ENCODE results near the gene PPL.

PPL gene

GRCh38 chr16:4891097-4891885 is 45.7 kb downstream of the PPL start:
- Mint-ChIP-seq H3K4me1 (ENCODE audit: low read depth in 2 of 2) (no peaks in the 10 kb centered on the region), H3K4me3 (no peak overlapping the region), H3K36me3 (ENCODE audit: insufficient read depth) (no peaks in the 10 kb centered on the region), H3K27ac (no peak overlapping the region), H3K9me3 (no peaks in the 10 kb centered on the region), H3K27me3 (peaks cover 0 to 4% of the 10 kb centered on the region in 2 donors)
- ATAC-seq (replicated peaks) (no peak), DNase-seq (no peak)

- Mint-ChIP-seq H3K4me3 (no peak overlapping the region), H3K27ac (no peak overlapping the region), H3K4me1 (ENCODE audit: low read depth in 2 of 2) (peaks cover 0 to 2% of the 10 kb centered on the region in 2 donors), H3K9me3 (no peaks in the 10 kb centered on the region), H3K27me3 (no peaks in the 10 kb centered on the region), H3K36me3 (ENCODE audit: insufficient read depth) (peaks cover 2% of the 10 kb centered on the region)
- DNase-seq (no peak), ATAC-seq (replicated peaks) (no peak)
Measured at GRCh38 chr16:4890686-4891085, 46.3 kb downstream of the PPL start.

DNA sequence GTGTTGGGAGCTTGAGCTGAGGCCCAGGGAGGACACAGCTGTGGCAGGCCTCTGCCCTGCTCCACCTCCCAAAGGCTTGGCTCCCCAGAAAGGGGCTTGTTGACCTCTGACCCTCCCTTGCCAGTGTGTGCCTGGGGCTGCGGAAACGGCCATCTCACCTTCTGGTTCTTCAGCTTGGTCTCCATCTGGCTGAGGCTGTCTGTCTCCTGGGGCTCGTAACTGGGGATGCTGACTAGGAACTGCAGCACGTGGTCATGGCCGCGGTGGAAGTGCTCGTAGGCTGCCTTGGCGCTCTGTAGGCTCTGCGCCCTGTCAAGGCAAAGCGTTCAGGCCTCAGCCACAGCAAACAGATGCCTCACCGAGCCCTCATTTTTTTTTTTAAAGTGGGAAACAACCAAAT is 46.9 kb downstream of the PPL start:
- no peak overlapping the region for H3K4me3 Mint-ChIP-seq
- DNase-seq (no peak), ATAC-seq (replicated peaks) (no peak)
- no peaks in the 10 kb centered on the region for H3K9me3 Mint-ChIP-seq
- H3K4me1 Mint-ChIP-seq (ENCODE audit: low read depth in 2 of 2): peaks cover 0 to 2% of the 10 kb centered on the region in 2 donors
- H3K27me3 Mint-ChIP-seq: no peaks in the 10 kb centered on the region
- H3K27ac Mint-ChIP-seq: no peak overlapping the region
- peaks cover 6% of the 10 kb centered on the region for H3K36me3 Mint-ChIP-seq (ENCODE audit: insufficient read depth)

GRCh38 chr16:4888428-4889135 is 48.4 kb downstream of the PPL start:
- H3K9me3 Mint-ChIP-seq: no peaks in the 10 kb centered on the region
- H3K27me3 Mint-ChIP-seq: no peaks in the 10 kb centered on the region

DNA sequence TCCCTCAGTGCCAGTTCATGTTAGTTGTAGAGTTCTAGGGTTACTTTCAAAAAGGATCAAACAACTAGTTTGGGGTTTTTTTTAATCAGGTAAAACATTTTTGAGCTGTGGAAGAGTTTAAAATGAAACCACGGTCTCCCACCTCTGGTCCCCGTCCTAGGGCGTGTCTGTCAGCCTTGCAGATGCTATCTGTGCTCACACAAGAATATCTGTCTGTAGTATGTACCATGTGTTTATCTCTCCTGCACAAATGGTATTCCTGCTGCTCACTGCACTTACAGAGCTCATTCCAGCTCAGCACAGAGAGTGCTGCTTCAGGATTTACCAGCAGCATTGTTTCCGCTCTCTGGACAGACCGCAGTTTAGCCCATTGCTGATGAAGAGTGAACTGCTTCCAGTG is 50.8 kb downstream of the PPL start:
- no peaks in the 10 kb centered on the region for H3K27me3 Mint-ChIP-seq
- DNase-seq (no peak), ATAC-seq (replicated peaks) (no peak)
- H3K9me3 Mint-ChIP-seq: no peaks in the 10 kb centered on the region
- peak overlapping the region in 1 of 2 donors; percentile 24 for H3K27ac Mint-ChIP-seq
- peaks cover 14% of the 10 kb centered on the region for H3K36me3 Mint-ChIP-seq (ENCODE audit: insufficient read depth)
- no peak overlapping the region for H3K4me3 Mint-ChIP-seq
- H3K4me1 Mint-ChIP-seq (ENCODE audit: low read depth in 2 of 2): peaks cover 0 to 3% of the 10 kb centered on the region in 2 donors

More at GRCh38 chr16:4888428-4889135, 48.4 kb downstream of the PPL start:
- DNase-seq (no peak), ATAC-seq (replicated peaks) (no peak)
- Mint-ChIP-seq H3K4me3 (no peak overlapping the region), H3K36me3 (ENCODE audit: insufficient read depth) (peaks cover 10% of the 10 kb centered on the region), H3K27ac (peak overlapping the region; percentile 22 to 81), H3K4me1 (ENCODE audit: low read depth in 2 of 2) (peaks cover 0 to 3% of the 10 kb centered on the region in 2 donors)

GRCh38 chr16:4884972-4885874 is 51.7 kb downstream of the PPL start:
- Mint-ChIP-seq H3K36me3 (ENCODE audit: insufficient read depth) (peaks cover 23% of the 10 kb centered on the region), H3K4me1 (ENCODE audit: low read depth in 2 of 2) (peaks cover 0 to 3% of the 10 kb centered on the region in 2 donors), H3K27me3 (no peaks in the 10 kb centered on the region), H3K4me3 (no peak overlapping the region), H3K9me3 (no peaks in the 10 kb centered on the region), H3K27ac (peak overlapping the region; percentile 22 to 24)
- DNase-seq (no peak), ATAC-seq (replicated peaks) (no peak)

- H3K4me3 Mint-ChIP-seq: no peak overlapping the region
- no peak overlapping the region for H3K27ac Mint-ChIP-seq
- no peak for ATAC-seq (replicated peaks)
- peaks cover 32% of the 10 kb centered on the region for H3K36me3 Mint-ChIP-seq (ENCODE audit: insufficient read depth)
- no peaks in the 10 kb centered on the region for H3K9me3 Mint-ChIP-seq
- H3K4me1 Mint-ChIP-seq (ENCODE audit: low read depth in 2 of 2): peaks cover 0 to 3% of the 10 kb centered on the region in 2 donors
- H3K27me3 Mint-ChIP-seq: no peaks in the 10 kb centered on the region
- DNase-seq: no peak
Measured at GRCh38 chr16:4884209-4884608, 52.7 kb downstream of the PPL start.

GRCh38 chr16:4883501-4883900 is 53.4 kb downstream of the PPL start:
- peaks cover 37% of the 10 kb centered on the region for H3K36me3 Mint-ChIP-seq (ENCODE audit: insufficient read depth)
- ATAC-seq (replicated peaks) (no peak), DNase-seq (no peak)
- H3K27me3 Mint-ChIP-seq: no peaks in the 10 kb centered on the region
- no peaks in the 10 kb centered on the region for H3K9me3 Mint-ChIP-seq
- peaks cover 0 to 3% of the 10 kb centered on the region in 2 donors for H3K4me1 Mint-ChIP-seq (ENCODE audit: low read depth in 2 of 2)
- H3K4me3 Mint-ChIP-seq: no peak overlapping the region
- no peak overlapping the region for H3K27ac Mint-ChIP-seq

- H3K36me3 Mint-ChIP-seq (ENCODE audit: insufficient read depth): peaks cover 38% of the 10 kb centered on the region
- H3K9me3 Mint-ChIP-seq: no peaks in the 10 kb centered on the region
- no peaks in the 10 kb centered on the region for H3K27me3 Mint-ChIP-seq
Measured at GRCh38 chr16:4882633-4883285, 54.2 kb downstream of the PPL start.

DNA sequence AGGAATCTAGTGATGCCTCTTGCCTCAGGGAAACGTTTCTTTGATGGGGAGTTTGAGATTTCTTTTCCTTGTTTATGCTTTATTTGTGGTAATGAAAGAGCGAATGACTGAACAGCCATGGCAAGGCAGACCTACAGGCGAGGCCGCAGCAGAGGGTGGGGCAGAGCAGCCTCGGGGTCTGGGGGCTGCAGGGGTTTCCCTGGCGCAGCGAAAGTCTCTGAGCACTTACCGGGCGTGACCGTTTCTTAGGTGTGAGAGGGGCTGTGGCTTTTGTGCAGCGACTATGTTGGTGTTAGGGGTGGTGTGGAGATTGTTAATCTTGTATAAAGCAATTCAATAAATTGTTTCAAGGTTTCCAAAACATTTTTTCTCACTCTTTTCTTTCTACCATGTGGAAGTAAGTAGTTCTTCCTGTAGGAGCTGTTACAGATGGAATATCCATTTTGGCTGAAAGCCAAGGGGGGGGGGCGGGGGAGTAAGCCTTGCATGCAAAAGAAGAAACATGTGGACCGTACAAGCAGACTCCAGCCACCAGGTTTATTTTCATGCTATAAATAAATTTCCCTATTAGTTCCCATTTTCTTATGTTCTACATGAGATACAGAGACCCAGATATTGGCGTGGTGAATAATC is 54.8 kb downstream of the PPL start:
- Mint-ChIP-seq H3K4me1 (ENCODE audit: low read depth in 2 of 2) (peaks cover 0 to 3% of the 10 kb centered on the region in 2 donors), H3K27me3 (no peaks in the 10 kb centered on the region), H3K27ac (peak overlapping the region; percentile 5 to 74), H3K36me3 (ENCODE audit: insufficient read depth) (peaks cover 43% of the 10 kb centered on the region), H3K9me3 (no peaks in the 10 kb centered on the region), H3K4me3 (no peak overlapping the region)
- no peak for DNase-seq
- ATAC-seq (replicated peaks): no peak

More at GRCh38 chr16:4882633-4883285, 54.2 kb downstream of the PPL start:
- DNase-seq (no peak), ATAC-seq (replicated peaks) (no peak)
- H3K4me1 Mint-ChIP-seq (ENCODE audit: low read depth in 2 of 2): peaks cover 0 to 3% of the 10 kb centered on the region in 2 donors
- no peak overlapping the region for H3K27ac Mint-ChIP-seq
- H3K4me3 Mint-ChIP-seq: no peak overlapping the region

DNA sequence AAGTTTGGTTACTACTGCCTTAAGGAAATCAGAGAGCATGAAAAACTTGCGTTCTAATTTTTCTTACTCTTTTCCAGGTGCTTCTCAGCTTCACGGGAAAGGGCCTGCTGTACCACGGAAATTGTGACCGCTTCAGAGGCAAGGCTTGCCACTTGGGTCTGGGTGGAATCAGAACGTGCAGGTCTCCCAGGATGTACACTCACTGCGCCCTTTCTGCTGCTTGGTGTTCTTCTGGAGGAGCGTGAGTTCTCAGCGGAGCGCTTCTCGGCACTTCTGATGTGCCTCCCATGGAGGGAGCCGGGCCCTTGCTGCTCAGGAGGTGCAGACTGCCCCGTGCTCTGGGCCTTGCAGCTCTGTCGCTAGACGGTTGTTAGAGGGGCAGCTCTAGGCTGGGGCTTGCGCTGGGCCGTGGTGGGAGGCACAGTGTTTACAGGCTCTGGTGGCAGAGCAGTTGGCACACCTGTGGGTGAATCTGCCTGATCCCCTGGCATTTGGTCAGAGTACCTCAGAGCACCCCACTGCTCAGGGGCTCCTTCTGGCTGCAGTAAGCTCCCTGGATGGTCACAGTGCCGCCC is 56.9 kb downstream of the PPL start:
- Mint-ChIP-seq H3K36me3 (ENCODE audit: insufficient read depth) (peaks cover 51% of the 10 kb centered on the region), H3K4me3 (no peak overlapping the region), H3K4me1 (ENCODE audit: low read depth in 2 of 2) (peaks cover 0 to 2% of the 10 kb centered on the region in 2 donors), H3K27me3 (no peaks in the 10 kb centered on the region), H3K27ac (no peak overlapping the region), H3K9me3 (no peaks in the 10 kb centered on the region)
- DNase-seq (no peak), ATAC-seq (replicated peaks) (no peak)

DNA sequence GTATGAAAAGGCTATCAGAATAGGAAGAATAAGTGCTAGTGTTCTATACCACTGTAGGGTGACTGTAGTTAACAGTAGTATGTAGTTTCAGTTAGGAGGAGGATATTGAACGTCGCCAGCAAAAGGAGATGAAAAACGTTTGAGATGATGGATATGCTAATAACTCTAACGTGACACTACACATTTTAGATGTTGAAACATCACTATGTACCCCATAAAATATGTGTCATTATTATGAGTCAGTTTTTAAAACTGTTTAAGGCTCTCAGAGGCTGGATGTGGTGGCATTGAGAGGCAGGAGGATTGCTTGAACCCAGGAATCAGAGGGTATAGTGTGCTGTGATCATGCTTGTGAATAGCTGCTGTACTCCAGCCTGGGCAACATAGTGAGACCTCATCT is 57.9 kb downstream of the PPL start:
- Mint-ChIP-seq H3K27ac (peak overlapping the region in 1 of 2 donors; percentile 14), H3K9me3 (no peaks in the 10 kb centered on the region), H3K4me3 (no peak overlapping the region), H3K36me3 (ENCODE audit: insufficient read depth) (peaks cover 54% of the 10 kb centered on the region), H3K4me1 (ENCODE audit: low read depth in 2 of 2) (peaks cover 0 to 2% of the 10 kb centered on the region in 2 donors), H3K27me3 (no peaks in the 10 kb centered on the region)
- no peak for DNase-seq
- no peak for ATAC-seq (replicated peaks)
